ENCODE results near the gene LRRC8E. TPM values are rescaled to one million over a fixed set of nuclear protein-coding genes. Genes with fewer than 3 reads are reported as not detected.

Gene LRRC8E
- total and polyA plus RNA-seq, 10 of the 15 experiments (the other 5 are each of a cell fraction or from before 2014, with no cell fraction given) = 0.04 to 0.32 (median 0.25) TPM; not detected in 7

- H2AFZ ChIP-seq (ENCODE audit: control insufficient read depth, low read depth, low read length) = no peak overlapping the region
- no peaks in the 10 kb centered on the region for H4K20me1 ChIP-seq (ENCODE audit: control insufficient read depth, insufficient read depth)
- in situ Hi-C loops (cut with MboI) (no loop called here), intact Hi-C loops (cut with micrococcal nuclease; ENCODE audit: unreplicated experiment) (no loop called here)
- peaks cover 3 to 17% of the 10 kb centered on the region in 2 experiments; a peak in 3 of 4 replicates for H3K27me3 ChIP-seq (replicated peaks in 1 of 2; ENCODE audit: control insufficient read depth in 2 of 2, insufficient read depth in 2 of 2, low read length in 1 of 2)
- no peak overlapping the region for H3K9ac ChIP-seq (ENCODE audit: control insufficient read depth, insufficient read depth, low read length)
- ChIA-PET SMC1A (ENCODE audit: uncharacterized antibody, unreplicated experiment) (interaction anchor here (2.5 kb wide), 1 partner anchor 19 kb away, joined by 13 read pairs; the partner anchor contains the start of gene MAP2K7), RAD21 (ENCODE audit: unreplicated experiment) (interaction anchor here (0.6 to 1.1 kb wide), 2 partner anchors 18 to 123 kb away, joined by 3 to 4 read pairs; partner anchors contain the start of gene MAP2K7), POLR2A (interaction anchor here (1.6 to 2.9 kb wide), 2 partner anchors 18 to 25 kb away, joined by 4 to 27 read pairs; partner anchors contain the start of gene MAP2K7), CTCF (interaction anchor here (1.0 to 3.9 kb wide), 3 partner anchors 22 to 68 kb away, joined by 3 to 32 read pairs (median 19); partner anchors contain the start of gene TIMM44)
- ATAC-seq = no peak
- no peak overlapping the region for H3K27ac ChIP-seq (ENCODE audit: control insufficient read depth, insufficient read depth)
- BruUV-seq (replicated peaks) = no TSS peak
- no peaks in the 10 kb centered on the region for H3K79me2 ChIP-seq (ENCODE audit: control insufficient read depth, insufficient read depth, low read length)
- no peak overlapping the region for H3K4me2 ChIP-seq (ENCODE audit: control insufficient read depth, insufficient read depth)
- H3K4me1 ChIP-seq (ENCODE audit: control insufficient read depth, insufficient read depth, low read length) = peaks cover 11% of the 10 kb centered on the region
- FAIRE-seq = no peak
- DNase-seq (ENCODE audit: low read depth, low spot score) = no peak
- no peak overlapping the region for H3K4me3 ChIP-seq
- no peaks in the 10 kb centered on the region; the same call in 2 of the 3 replicates for H3K9me3 ChIP-seq (replicated peaks; ENCODE audit: control insufficient read depth, insufficient read depth, low read length)
- TF ChIP-seq ZBED1 (IDR thresholded peaks at IDR 0.05; ENCODE audit: borderline replicate concordance) (no peak), POLR2AphosphoS2 (IDR thresholded peaks at IDR 0.05; ENCODE audit: low read depth, low read length) (no peak)
- no peaks in the 10 kb centered on the region; a peak in 2 of 4 replicates for H3K36me3 ChIP-seq (ENCODE audit: control insufficient read depth in 2 of 2, insufficient read depth in 2 of 2, low read length in 1 of 2)
- 81% methylated on average over 31 of the region's 31 CpGs for WGBS (ENCODE audit: insufficient coverage, insufficient replicate concordance, low lambda C conversion rate, missing lambda C conversion rate)
These were observed 33.9 kb downstream of the LRRC8E start for GRCh38 chr19:7921967-7922835.

GRCh38 chr19:7922836-7923195 lies 34.5 kb downstream of the LRRC8E start:
- Histone ChIP-seq H2AFZ (ENCODE audit: control insufficient read depth, low read depth, low read length) (no peak overlapping the region), H3K4me1 (ENCODE audit: control insufficient read depth, insufficient read depth, low read length) (peaks cover 11% of the 10 kb centered on the region), H3K27ac (ENCODE audit: control insufficient read depth, insufficient read depth) (no peak overlapping the region), H3K27me3 (replicated peaks in 1 of 2; ENCODE audit: control insufficient read depth in 2 of 2, insufficient read depth in 2 of 2, low read length in 1 of 2) (peaks cover 0 to 12% of the 10 kb centered on the region in 2 experiments; a peak in 2 of 4 replicates), H3K36me3 (ENCODE audit: control insufficient read depth in 2 of 2, insufficient read depth in 2 of 2, low read length in 1 of 2) (no peaks in the 10 kb centered on the region; a peak in 2 of 4 replicates), H3K4me2 (ENCODE audit: control insufficient read depth, insufficient read depth) (no peak overlapping the region), H3K9ac (ENCODE audit: control insufficient read depth, insufficient read depth, low read length) (no peak overlapping the region), H3K79me2 (ENCODE audit: control insufficient read depth, insufficient read depth, low read length) (no peaks in the 10 kb centered on the region), H3K4me3 (no peak overlapping the region), H3K9me3 (replicated peaks; ENCODE audit: control insufficient read depth, insufficient read depth, low read length) (no peaks in the 10 kb centered on the region; the same call in 2 of the 3 replicates), H4K20me1 (ENCODE audit: control insufficient read depth, insufficient read depth) (no peaks in the 10 kb centered on the region)
- POLR2A ChIA-PET = no interaction called here
- no peak for TF ChIP-seq POLR2AphosphoS2 (IDR thresholded peaks at IDR 0.05; ENCODE audit: low read depth, low read length)
- intact Hi-C loops (cut with micrococcal nuclease; ENCODE audit: unreplicated experiment) = no loop called here
- no peak for ATAC-seq
- WGBS (ENCODE audit: insufficient coverage, insufficient replicate concordance, low lambda C conversion rate, missing lambda C conversion rate) = 54% methylated on average over 7 of the region's 8 CpGs
- DNase-seq (ENCODE audit: low read depth, low spot score) = no peak
- BruUV-seq (replicated peaks) = no TSS peak
- CTCF ChIA-PET = interaction anchor here (1.0 to 3.9 kb wide), 2 partner anchors 21 to 69 kb away, joined by 3 to 32 read pairs; partner anchors contain the start of gene TIMM44
- RAD21 ChIA-PET (ENCODE audit: unreplicated experiment) = interaction anchor here (1.1 kb wide), 1 partner anchor 19 kb away, joined by 3 read pairs; the partner anchor contains the start of gene MAP2K7
- in situ Hi-C loops (cut with MboI) = no loop called here
- SMC1A ChIA-PET (ENCODE audit: uncharacterized antibody, unreplicated experiment) = no interaction called here
- FAIRE-seq = no peak
